ENCODE data around the gene JARID2.

DNA sequence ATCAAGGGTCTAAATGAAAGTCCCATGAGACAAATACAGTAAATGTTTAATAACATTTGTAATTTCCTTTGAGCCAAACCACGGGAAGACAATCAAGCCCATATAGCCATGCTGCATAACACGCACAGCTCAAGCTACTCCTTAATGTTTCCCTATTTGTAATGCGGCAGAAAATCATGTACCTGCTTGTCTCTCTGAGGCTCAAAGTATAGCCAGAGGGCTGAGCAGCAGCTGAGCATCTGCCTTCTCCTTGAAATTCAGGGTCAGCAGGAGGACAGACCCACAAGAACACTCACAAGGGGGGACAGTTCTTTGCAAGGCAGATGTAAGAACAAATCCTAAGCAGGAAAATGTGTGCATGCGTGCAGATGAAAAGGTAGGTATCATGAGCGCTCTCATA, 45.8 kb upstream of the JARID2 start:
- TF ChIP-seq, protein P1, sequence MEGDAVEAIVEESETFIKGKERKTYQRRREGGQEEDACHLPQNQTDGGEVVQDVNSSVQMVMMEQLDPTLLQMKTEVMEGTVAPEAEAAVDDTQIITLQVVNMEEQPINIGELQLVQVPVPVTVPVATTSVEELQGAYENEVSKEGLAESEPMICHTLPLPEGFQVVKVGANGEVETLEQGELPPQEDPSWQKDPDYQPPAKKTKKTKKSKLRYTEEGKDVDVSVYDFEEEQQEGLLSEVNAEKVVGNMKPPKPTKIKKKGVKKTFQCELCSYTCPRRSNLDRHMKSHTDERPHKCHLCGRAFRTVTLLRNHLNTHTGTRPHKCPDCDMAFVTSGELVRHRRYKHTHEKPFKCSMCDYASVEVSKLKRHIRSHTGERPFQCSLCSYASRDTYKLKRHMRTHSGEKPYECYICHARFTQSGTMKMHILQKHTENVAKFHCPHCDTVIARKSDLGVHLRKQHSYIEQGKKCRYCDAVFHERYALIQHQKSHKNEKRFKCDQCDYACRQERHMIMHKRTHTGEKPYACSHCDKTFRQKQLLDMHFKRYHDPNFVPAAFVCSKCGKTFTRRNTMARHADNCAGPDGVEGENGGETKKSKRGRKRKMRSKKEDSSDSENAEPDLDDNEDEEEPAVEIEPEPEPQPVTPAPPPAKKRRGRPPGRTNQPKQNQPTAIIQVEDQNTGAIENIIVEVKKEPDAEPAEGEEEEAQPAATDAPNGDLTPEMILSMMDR (IDR thresholded peaks at IDR 0.05 in 4 of 5, conservative IDR thresholded peaks at IDR 0.05 in 1 of 5) = no peak
- no peak for TF ChIP-seq POLR2A (IDR thresholded peaks at IDR 0.05)

Data from gastrocnemius medialis (tissue), 4 donors.